DMS53 (cell line): ENCODE results near the gene FKBP1A.

Experiments
- DNase-seq: peaks from one replicate; lab custom pipeline; 2025; lab: John Stamatoyannopoulos, UW

The FKBP1A gene

GRCh38 chr20:1386323-1386722 lies 6.5 kb downstream of the FKBP1A start:
- no peak for DNase-seq

- peak; percentile 91 for DNase-seq
These were observed 9.0 kb downstream of the FKBP1A start for GRCh38 chr20:1383623-1384404.

GRCh38 chr20:1382670-1383069 lies 10.2 kb downstream of the FKBP1A start:
- DNase-seq = no peak

- peak; percentile 23 for DNase-seq
These were observed 10.9 kb downstream of the FKBP1A start for GRCh38 chr20:1381753-1382591.

- no peak for DNase-seq
These were observed 14.1 kb downstream of the FKBP1A start for GRCh38 chr20:1378735-1379125.

- DNase-seq = no peak
These were observed 14.7 kb downstream of the FKBP1A start for GRCh38 chr20:1377984-1378734.

- DNase-seq = no peak
These were observed 15.4 kb downstream of the FKBP1A start for GRCh38 chr20:1377341-1377871.

GRCh38 chr20:1376408-1377270 lies 16.2 kb downstream of the FKBP1A start:
- DNase-seq = no peak

GRCh38 chr20:1376007-1376406 lies 16.8 kb downstream of the FKBP1A start:
- no peak for DNase-seq

GRCh38 chr20:1375515-1375914 lies 17.3 kb downstream of the FKBP1A start:
- no peak for DNase-seq

- DNase-seq = no peak
These were observed 18.6 kb downstream of the FKBP1A start for GRCh38 chr20:1374246-1374645.

GRCh38 chr20:1373614-1374013 lies 19.2 kb downstream of the FKBP1A start:
- no peak for DNase-seq

GRCh38 chr20:1373036-1373435 lies 19.8 kb downstream of the FKBP1A start:
- DNase-seq = no peak

GRCh38 chr20:1371830-1372539 lies 20.9 kb downstream of the FKBP1A start:
- no peak for DNase-seq

- no peak for DNase-seq
These were observed 21.6 kb downstream of the FKBP1A start for GRCh38 chr20:1371202-1371782.

GRCh38 chr20:1370548-1371110 lies 22.2 kb downstream of the FKBP1A start:
- DNase-seq = no peak

- no peak for DNase-seq
These were observed 22.9 kb downstream of the FKBP1A start for GRCh38 chr20:1369970-1370369.

- no peak for DNase-seq
These were observed 24.2 kb downstream of the FKBP1A start for GRCh38 chr20:1368448-1369199.

GRCh38 chr20:1367479-1367878 lies 25.4 kb downstream of the FKBP1A start:
- no peak for DNase-seq
